Cardiac muscle cell (in vitro differentiated cells and primary cell): ENCODE results near the gene SLC6A17. TPM values are rescaled to one million over a fixed set of nuclear protein-coding genes. Genes with fewer than 3 reads are reported as not detected.

ENCODE experiments used
- DNase-seq, 2 donors: peaks; one replicate each; pipeline versions ENCODE4 v3.0.0 to v3.0.0-alpha.2; 2010 to 2017; ENCODE audit warnings: low read depth in 1 of 2, low spot score in 1 of 2
- H3K27ac ChIP-seq: fragments of 200-600 bp; sonication (generic); 2 replicates; pipeline ENCODE4 v1.5.1; 2016
- H3K27me3 ChIP-seq: fragments of 200-600 bp; sonication (generic); 2 replicates; pipeline ENCODE4 v1.6.0; 2016; ENCODE audit warnings: control low read depth
- H3K36me3 ChIP-seq: fragments of 200-600 bp; sonication (generic); 2 replicates; pipeline ENCODE4 v1.5.1; 2016; ENCODE audit warnings: control low read depth
- H3K4me1 ChIP-seq: fragments of 200-600 bp; sonication (generic); 2 replicates; pipeline ENCODE4 v1.8.1; 2017; ENCODE audit warnings: low read depth, mild to moderate bottlenecking, mixed run types
- H3K4me3 ChIP-seq: fragments of 200-600 bp; sonication (generic); 2 replicates; pipeline ENCODE4 v1.5.1; 2016; ENCODE audit warnings: mild to moderate bottlenecking
- H3K9me3 ChIP-seq: fragments of 200-600 bp; sonication (generic); 2 replicates; pipeline ENCODE4 v1.5.1; 2017; ENCODE audit warnings: low read depth, mild to moderate bottlenecking, control low read depth
- polyA plus RNA-seq: library from polyadenylated mRNA; unstranded; fragments of >200 nt; fragmentation: Nextera tagmentation; extraction: Ambion mirVana; gene quantifications from 2 replicates; pipeline ENCODE4 v1.2.1, GENCODE V29; 2016
- total RNA-seq: library from RNA; depleted of rRNA; stranded (reverse); fragments of >200 nt; gene quantifications from 2 replicates; pipeline ENCODE4 v1.2.3, GENCODE V29; 2016
- TF ChIP-seq, protein P1 (sequence below): IDR thresholded peaks from 2 replicates; pipeline ENCODE4 v1.5.1; 2012; ENCODE audit warnings: low read depth, mild to moderate bottlenecking, low read length

SLC6A17 gene
- total and polyA plus RNA-seq, 2 experiments from 2014 or later = 0.06 TPM; not detected in 1

DNA sequence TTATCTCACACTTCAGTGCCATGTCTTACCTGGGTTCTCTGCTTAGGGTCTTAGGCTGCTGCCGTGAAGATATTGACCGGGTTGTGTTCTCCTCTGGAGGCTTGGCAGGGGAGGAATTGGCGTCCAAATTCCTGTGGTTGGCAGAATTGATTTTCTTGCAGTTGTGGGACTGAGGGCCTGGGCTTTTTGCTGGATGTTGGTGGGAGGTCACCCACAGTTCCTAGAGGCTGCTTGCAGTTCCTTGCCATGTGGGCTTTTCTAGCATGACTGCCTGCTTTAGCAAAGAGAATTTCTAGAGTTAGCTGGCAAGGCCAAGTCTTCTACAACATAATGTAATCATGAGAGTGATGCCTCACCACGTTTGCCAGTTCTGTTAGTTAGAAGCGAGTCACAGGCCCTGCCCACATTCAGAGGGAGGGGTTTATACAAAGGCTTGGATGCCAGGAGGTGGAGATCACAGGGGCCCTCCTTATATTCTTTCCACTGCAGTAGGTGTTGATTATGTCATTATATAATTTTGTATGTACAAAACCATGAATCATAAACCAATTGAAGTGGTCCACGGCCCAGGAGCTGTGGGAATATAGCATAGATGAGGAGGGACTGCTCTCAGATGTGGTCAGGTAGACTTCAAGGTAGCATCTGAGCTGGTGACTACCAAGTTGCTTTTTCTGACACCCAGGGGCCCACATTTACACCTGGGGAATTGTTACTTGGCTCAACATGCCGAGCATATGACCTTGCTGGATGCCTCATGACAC lies 31.5 kb upstream of the SLC6A17 start:
- no peak overlapping the region for H3K27ac ChIP-seq
- no peaks in the 10 kb centered on the region for H3K4me1 ChIP-seq
- no peak overlapping the region for H3K4me3 ChIP-seq
- H3K36me3 ChIP-seq = no peaks in the 10 kb centered on the region
- H3K27me3 ChIP-seq = no peaks in the 10 kb centered on the region
- DNase-seq = no peak
- TF ChIP-seq, protein P1, sequence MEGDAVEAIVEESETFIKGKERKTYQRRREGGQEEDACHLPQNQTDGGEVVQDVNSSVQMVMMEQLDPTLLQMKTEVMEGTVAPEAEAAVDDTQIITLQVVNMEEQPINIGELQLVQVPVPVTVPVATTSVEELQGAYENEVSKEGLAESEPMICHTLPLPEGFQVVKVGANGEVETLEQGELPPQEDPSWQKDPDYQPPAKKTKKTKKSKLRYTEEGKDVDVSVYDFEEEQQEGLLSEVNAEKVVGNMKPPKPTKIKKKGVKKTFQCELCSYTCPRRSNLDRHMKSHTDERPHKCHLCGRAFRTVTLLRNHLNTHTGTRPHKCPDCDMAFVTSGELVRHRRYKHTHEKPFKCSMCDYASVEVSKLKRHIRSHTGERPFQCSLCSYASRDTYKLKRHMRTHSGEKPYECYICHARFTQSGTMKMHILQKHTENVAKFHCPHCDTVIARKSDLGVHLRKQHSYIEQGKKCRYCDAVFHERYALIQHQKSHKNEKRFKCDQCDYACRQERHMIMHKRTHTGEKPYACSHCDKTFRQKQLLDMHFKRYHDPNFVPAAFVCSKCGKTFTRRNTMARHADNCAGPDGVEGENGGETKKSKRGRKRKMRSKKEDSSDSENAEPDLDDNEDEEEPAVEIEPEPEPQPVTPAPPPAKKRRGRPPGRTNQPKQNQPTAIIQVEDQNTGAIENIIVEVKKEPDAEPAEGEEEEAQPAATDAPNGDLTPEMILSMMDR = no peak
- no peaks in the 10 kb centered on the region for H3K9me3 ChIP-seq

- Histone ChIP-seq H3K4me3 (no peak overlapping the region), H3K36me3 (no peaks in the 10 kb centered on the region), H3K9me3 (no peaks in the 10 kb centered on the region), H3K27ac (no peak overlapping the region), H3K4me1 (no peaks in the 10 kb centered on the region), H3K27me3 (no peaks in the 10 kb centered on the region)
- no peak for DNase-seq
- TF ChIP-seq, protein P1 = no peak
Measured at GRCh38 chr1:110119843-110120242, 30.5 kb upstream of the SLC6A17 start.

DNA sequence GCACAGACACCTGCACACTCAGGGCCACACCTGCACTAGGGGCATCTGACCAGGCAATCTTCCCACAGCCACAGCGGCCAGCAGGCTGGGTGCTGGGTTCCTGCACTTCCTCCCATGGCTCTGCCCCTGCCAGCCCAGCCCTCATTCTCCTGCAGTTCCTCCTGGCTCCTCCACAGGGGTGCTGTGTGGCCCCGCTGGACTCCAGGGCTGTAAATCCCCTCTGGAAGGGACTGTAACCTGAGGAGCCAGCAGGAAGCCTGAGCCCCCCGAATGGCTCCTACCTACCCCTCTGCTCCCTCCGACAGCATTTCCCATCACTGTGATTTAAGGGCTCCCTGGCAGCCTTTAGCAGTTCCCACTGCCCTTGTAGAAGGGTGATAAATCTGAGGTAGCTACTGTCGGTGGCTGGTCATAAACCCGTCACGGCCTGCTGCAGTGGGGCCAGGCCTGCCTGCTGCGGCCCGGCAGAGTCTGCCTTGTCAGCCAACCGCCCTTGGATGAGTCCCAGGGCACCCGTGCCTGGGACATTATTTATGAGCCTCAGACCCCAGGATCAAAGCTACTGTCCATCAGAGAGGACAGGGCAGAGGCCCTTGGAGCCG lies 29.2 kb upstream of the SLC6A17 start:
- DNase-seq = no peak
- Histone ChIP-seq H3K36me3 (no peaks in the 10 kb centered on the region), H3K4me3 (no peak overlapping the region), H3K9me3 (no peaks in the 10 kb centered on the region), H3K27ac (no peak overlapping the region), H3K4me1 (no peaks in the 10 kb centered on the region), H3K27me3 (no peaks in the 10 kb centered on the region)
- TF ChIP-seq, protein P1 = no peak

- Histone ChIP-seq H3K36me3 (no peaks in the 10 kb centered on the region), H3K4me1 (no peaks in the 10 kb centered on the region), H3K27ac (no peak overlapping the region), H3K9me3 (no peaks in the 10 kb centered on the region), H3K4me3 (no peak overlapping the region), H3K27me3 (no peaks in the 10 kb centered on the region)
- TF ChIP-seq, protein P1 = no peak
- no peak for DNase-seq
Measured at GRCh38 chr1:110123224-110123623, 27.1 kb upstream of the SLC6A17 start.

GRCh38 chr1:110125810-110126209 lies 24.5 kb upstream of the SLC6A17 start:
- Histone ChIP-seq H3K27ac (no peak overlapping the region), H3K4me3 (no peak overlapping the region), H3K9me3 (no peaks in the 10 kb centered on the region), H3K36me3 (no peaks in the 10 kb centered on the region), H3K27me3 (peaks cover 18% of the 10 kb centered on the region), H3K4me1 (no peaks in the 10 kb centered on the region)
- TF ChIP-seq, protein P1 = no peak
- DNase-seq = no peak
